ENCODE results near the gene CHIC2. TPM values are rescaled to one million over a fixed set of nuclear protein-coding genes. Genes with fewer than 3 reads are reported as not detected.

CHIC2 gene
- total RNA-seq, 6 experiments from 2014 or later = 8.4 to 22.9 (median 15.3) TPM

GRCh38 chr4:54098375-54098774 is 34.0 kb upstream of the CHIC2 start:
- Histone ChIP-seq H3K4me1 (peaks cover 0 to 24% (median 10%) of the 10 kb centered on the region in 4 donors), H3K9me3 (no peaks in the 10 kb centered on the region), H3K27ac (no peak overlapping the region), H3K4me3 (no peak overlapping the region), H3K36me3 (no peaks in the 10 kb centered on the region), H3K27me3 (peaks cover 0 to 38% of the 10 kb centered on the region in 2 donors)
- TF ChIP-seq, protein P1, sequence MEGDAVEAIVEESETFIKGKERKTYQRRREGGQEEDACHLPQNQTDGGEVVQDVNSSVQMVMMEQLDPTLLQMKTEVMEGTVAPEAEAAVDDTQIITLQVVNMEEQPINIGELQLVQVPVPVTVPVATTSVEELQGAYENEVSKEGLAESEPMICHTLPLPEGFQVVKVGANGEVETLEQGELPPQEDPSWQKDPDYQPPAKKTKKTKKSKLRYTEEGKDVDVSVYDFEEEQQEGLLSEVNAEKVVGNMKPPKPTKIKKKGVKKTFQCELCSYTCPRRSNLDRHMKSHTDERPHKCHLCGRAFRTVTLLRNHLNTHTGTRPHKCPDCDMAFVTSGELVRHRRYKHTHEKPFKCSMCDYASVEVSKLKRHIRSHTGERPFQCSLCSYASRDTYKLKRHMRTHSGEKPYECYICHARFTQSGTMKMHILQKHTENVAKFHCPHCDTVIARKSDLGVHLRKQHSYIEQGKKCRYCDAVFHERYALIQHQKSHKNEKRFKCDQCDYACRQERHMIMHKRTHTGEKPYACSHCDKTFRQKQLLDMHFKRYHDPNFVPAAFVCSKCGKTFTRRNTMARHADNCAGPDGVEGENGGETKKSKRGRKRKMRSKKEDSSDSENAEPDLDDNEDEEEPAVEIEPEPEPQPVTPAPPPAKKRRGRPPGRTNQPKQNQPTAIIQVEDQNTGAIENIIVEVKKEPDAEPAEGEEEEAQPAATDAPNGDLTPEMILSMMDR (IDR thresholded peaks at IDR 0.05) = no peak
- TF ChIP-seq POLR2A (IDR thresholded peaks at IDR 0.05) = no peak
- ATAC-seq = no peak
- DNase-seq = no peak
- WGBS (ENCODE audit: insufficient coverage, low coverage, low lambda C conversion rate, missing lambda C conversion rate) = 32% methylated on average over 5 of the region's 5 CpGs
- intact Hi-C loops (cut with DNase I) = no loop called here

GRCh38 chr4:54097152-54097551 is 32.7 kb upstream of the CHIC2 start:
- TF ChIP-seq, protein P1 (IDR thresholded peaks at IDR 0.05) = no peak
- TF ChIP-seq POLR2A (IDR thresholded peaks at IDR 0.05) = no peak
- Histone ChIP-seq H3K27ac (no peak overlapping the region), H3K4me3 (no peak overlapping the region), H3K9me3 (no peaks in the 10 kb centered on the region), H3K4me1 (peaks cover 0 to 28% (median 10%) of the 10 kb centered on the region in 4 donors), H3K36me3 (no peaks in the 10 kb centered on the region), H3K27me3 (peaks cover 0 to 38% of the 10 kb centered on the region in 2 donors)
- DNase-seq (no peak), ATAC-seq (no peak)
- intact Hi-C loops (cut with DNase I) = no loop called here
- WGBS (ENCODE audit: insufficient coverage, low coverage, low lambda C conversion rate, missing lambda C conversion rate) = 57% methylated on average over 6 of the region's 6 CpGs

GRCh38 chr4:54096295-54096962 is 32.0 kb upstream of the CHIC2 start:
- Histone ChIP-seq H3K36me3 (no peaks in the 10 kb centered on the region), H3K9me3 (no peaks in the 10 kb centered on the region), H3K27ac (no peak overlapping the region), H3K4me1 (peaks cover 0 to 26% (median 10%) of the 10 kb centered on the region in 4 donors), H3K4me3 (no peak overlapping the region), H3K27me3 (peaks cover 0 to 32% of the 10 kb centered on the region in 2 donors)
- WGBS (ENCODE audit: insufficient coverage, low coverage, low lambda C conversion rate, missing lambda C conversion rate) = 48% methylated on average over 13 of the region's 13 CpGs
- DNase-seq (no peak), ATAC-seq (no peak)
- intact Hi-C loops (cut with DNase I) = no loop called here
- TF ChIP-seq POLR2A (IDR thresholded peaks at IDR 0.05) = no peak
- TF ChIP-seq, protein P1 (IDR thresholded peaks at IDR 0.05) = no peak

- DNase-seq (no peak), ATAC-seq (no peak)
- H3K4me1 ChIP-seq = peaks cover 0 to 20% (median 5%) of the 10 kb centered on the region in 4 donors
- H3K27me3 ChIP-seq = peaks cover 0 to 20% of the 10 kb centered on the region in 2 donors
- 46% methylated on average over 14 of the region's 19 CpGs for WGBS (ENCODE audit: insufficient coverage, low coverage, low lambda C conversion rate, missing lambda C conversion rate)
- no peaks in the 10 kb centered on the region for H3K9me3 ChIP-seq
- H3K4me3 ChIP-seq = no peak overlapping the region
- no peaks in the 10 kb centered on the region for H3K36me3 ChIP-seq
- no peak overlapping the region for H3K27ac ChIP-seq
- intact Hi-C loops (cut with DNase I) = no loop called here
- TF ChIP-seq, protein P1 (IDR thresholded peaks at IDR 0.05) = no peak
Measured at GRCh38 chr4:54095110-54095825, 30.9 kb upstream of the CHIC2 start.
